GM12873 (cell line): ENCODE data around the gene LRCOL1.

ENCODE experiments used
- CTCF ChIP-seq: IDR thresholded peaks from 2 replicates; pipeline ENCODE4 v1.5.1; 2012; ENCODE audit warnings: low read depth, mild to moderate bottlenecking, moderate library complexity, low read length, control low read depth; ENCODE audit not compliant: insufficient read depth; ENCODE audit errors: missing control alignments

The LRCOL1 gene

GRCh38 chr12:132625731-132626430 is 15.5 kb upstream of the LRCOL1 start:
- TF ChIP-seq CTCF: no peak

- no peak for TF ChIP-seq CTCF
Measured at GRCh38 chr12:132624910-132625630, 14.7 kb upstream of the LRCOL1 start.

GRCh38 chr12:132624186-132624855 is 13.9 kb upstream of the LRCOL1 start:
- TF ChIP-seq CTCF: no peak

GRCh38 chr12:132623072-132623869 is 12.9 kb upstream of the LRCOL1 start:
- no peak for TF ChIP-seq CTCF

- no peak for TF ChIP-seq CTCF
Measured at GRCh38 chr12:132622437-132623071, 12.2 kb upstream of the LRCOL1 start.

GRCh38 chr12:132621657-132622435 is 11.5 kb upstream of the LRCOL1 start:
- TF ChIP-seq CTCF: no peak
